ENCODE data around the gene RPL18A. TPM values are rescaled to one million over a fixed set of nuclear protein-coding genes. Genes with fewer than 3 reads are reported as not detected.
A peak's percentile ranks its signal among the peaks of the same experiment; 100 is the strongest.

RPL18A gene
- total and polyA plus RNA-seq, 2 experiments from 2014 or later, result 837 to 1,456 TPM

DNA sequence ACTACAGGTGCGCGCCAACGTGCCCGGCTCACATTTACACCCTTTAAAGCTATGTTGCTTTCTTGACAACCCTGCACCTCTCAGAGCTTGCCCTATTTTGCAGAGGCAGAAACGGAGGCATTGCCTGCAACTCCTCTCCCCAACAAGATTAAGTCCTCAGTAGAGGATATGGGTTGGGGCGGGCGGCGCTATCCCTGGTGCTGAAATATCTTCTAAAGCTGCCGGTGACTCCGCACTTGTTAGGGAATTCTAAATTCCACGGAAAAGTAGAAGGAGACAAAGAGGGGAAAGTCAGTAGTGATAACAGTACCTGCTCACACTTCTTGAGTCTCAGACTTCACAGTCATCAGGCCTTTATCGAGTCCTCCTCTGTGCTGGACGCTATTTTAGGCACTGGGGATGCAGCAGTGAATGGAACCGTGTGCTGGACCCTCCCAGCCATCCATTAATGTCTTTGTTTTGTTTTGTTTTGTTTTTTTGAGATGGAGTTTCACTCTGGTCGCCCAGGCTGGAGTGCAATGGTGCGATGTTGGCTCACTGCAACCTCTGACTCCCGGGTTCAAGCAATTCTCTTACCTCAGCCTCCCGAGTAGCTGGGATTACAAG is 30.0 kb downstream of the RPL18A start:
- Histone ChIP-seq H3K4me3 (no peak overlapping the region), H3K9me2 (ENCODE audit: insufficient read depth) (no peaks in the 10 kb centered on the region), H3K9me3 (ENCODE audit: low read depth) (no peaks in the 10 kb centered on the region), H3K4me2 (ENCODE audit: unreplicated experiment) (no peak overlapping the region), H2AFZ (no peak overlapping the region), H3K9ac (no peak overlapping the region), H3K4me1 (ENCODE audit: insufficient read depth) (no peaks in the 10 kb centered on the region), H4K20me1 (ENCODE audit: insufficient read depth) (no peaks in the 10 kb centered on the region), H3F3A (ENCODE audit: insufficient read depth) (no peaks in the 10 kb centered on the region), H3K27me3 (replicated peaks; ENCODE audit: insufficient read depth) (no peaks in the 10 kb centered on the region), H3K27ac (no peak overlapping the region), H3K79me2 (ENCODE audit: insufficient read depth) (no peaks in the 10 kb centered on the region), H3K36me3 (ENCODE audit: low read depth) (no peaks in the 10 kb centered on the region)
- 22 to 24% methylated on average over 18 of the region's 18 CpGs for whole genome bisulfite sequencing, 2 experiments (ENCODE audit: low coverage in 1 of 2, low lambda C conversion rate in 2 of 2, missing lambda C conversion rate in 2 of 2)
- in situ Hi-C loops (cut with MboI), result no loop called here
- TF ChIP-seq EZH2phosphoT487 (IDR thresholded peaks at IDR 0.05; ENCODE audit: insufficient read depth, low read depth) (no peak), EZH2 (IDR thresholded peaks at IDR 0.05; ENCODE audit: insufficient read depth, poor library complexity, severe bottlenecking) (no peak)
- DNase-seq, result peak; percentile 63

- DNase-seq, result no peak
- in situ Hi-C loops (cut with MboI), result no loop called here
- H3K4me3 ChIP-seq, result no peak overlapping the region
- no peak for TF ChIP-seq EZH2phosphoT487 (IDR thresholded peaks at IDR 0.05; ENCODE audit: insufficient read depth, low read depth)
- TF ChIP-seq EZH2 (IDR thresholded peaks at IDR 0.05; ENCODE audit: insufficient read depth, poor library complexity, severe bottlenecking), result no peak
- no peaks in the 10 kb centered on the region for H3K4me1 ChIP-seq (ENCODE audit: insufficient read depth)
- H3K9me2 ChIP-seq (ENCODE audit: insufficient read depth), result no peaks in the 10 kb centered on the region
- H4K20me1 ChIP-seq (ENCODE audit: insufficient read depth), result no peaks in the 10 kb centered on the region
- no peaks in the 10 kb centered on the region for H3K9me3 ChIP-seq (ENCODE audit: low read depth)
- H3K27me3 ChIP-seq (replicated peaks; ENCODE audit: insufficient read depth), result peaks cover 9% of the 10 kb centered on the region; the same call in 1 of the 2 replicates
- H2AFZ ChIP-seq, result no peak overlapping the region
- 60 to 61% methylated on average over 9 of the region's 9 CpGs for WGBS, 2 experiments (ENCODE audit: low coverage in 1 of 2, low lambda C conversion rate in 2 of 2, missing lambda C conversion rate in 2 of 2)
- H3K27ac ChIP-seq, result no peak overlapping the region
- no peak overlapping the region for H3K9ac ChIP-seq
- H3F3A ChIP-seq (ENCODE audit: insufficient read depth), result no peaks in the 10 kb centered on the region
- no peaks in the 10 kb centered on the region for H3K79me2 ChIP-seq (ENCODE audit: insufficient read depth)
- H3K4me2 ChIP-seq (ENCODE audit: unreplicated experiment), result no peak overlapping the region
- no peaks in the 10 kb centered on the region for H3K36me3 ChIP-seq (ENCODE audit: low read depth)
Observed at GRCh38 chr19:17893766-17894165, 34.1 kb downstream of the RPL18A start.

- WGBS, 2 experiments (ENCODE audit: low coverage in 1 of 2, low lambda C conversion rate in 2 of 2, missing lambda C conversion rate in 2 of 2), result 20 to 21% methylated on average over 6 of the region's 6 CpGs
- H3K4me2 ChIP-seq (ENCODE audit: unreplicated experiment), result no peak overlapping the region
- H3K9me3 ChIP-seq (ENCODE audit: low read depth), result no peaks in the 10 kb centered on the region
- in situ Hi-C loops (cut with MboI), result no loop called here
- H3K9ac ChIP-seq, result no peak overlapping the region
- peak; percentile 43 for DNase-seq
- TF ChIP-seq EZH2 (IDR thresholded peaks at IDR 0.05; ENCODE audit: insufficient read depth, poor library complexity, severe bottlenecking) (no peak), EZH2phosphoT487 (IDR thresholded peaks at IDR 0.05; ENCODE audit: insufficient read depth, low read depth) (no peak)
- no peaks in the 10 kb centered on the region for H3K79me2 ChIP-seq (ENCODE audit: insufficient read depth)
- H3F3A ChIP-seq (ENCODE audit: insufficient read depth), result 0 out of 2 replicates have a peak, but pooled peaks cover 3% of the 10 kb centered on the region
- peaks cover 5% of the 10 kb centered on the region; the same call in 1 of the 2 replicates for H3K27me3 ChIP-seq (replicated peaks; ENCODE audit: insufficient read depth)
- no peaks in the 10 kb centered on the region for H3K36me3 ChIP-seq (ENCODE audit: low read depth)
- no peak overlapping the region for H3K27ac ChIP-seq
- H3K4me1 ChIP-seq (ENCODE audit: insufficient read depth), result no peaks in the 10 kb centered on the region
- no peak overlapping the region for H3K4me3 ChIP-seq
- H2AFZ ChIP-seq, result no peak overlapping the region
- no peaks in the 10 kb centered on the region for H4K20me1 ChIP-seq (ENCODE audit: insufficient read depth)
- H3K9me2 ChIP-seq (ENCODE audit: insufficient read depth), result no peaks in the 10 kb centered on the region
Observed at GRCh38 chr19:17902701-17903100, 43.0 kb downstream of the RPL18A start.

GRCh38 chr19:17908244-17908643 is 48.5 kb downstream of the RPL18A start:
- Histone ChIP-seq H4K20me1 (ENCODE audit: insufficient read depth) (no peaks in the 10 kb centered on the region), H3K36me3 (ENCODE audit: low read depth) (no peaks in the 10 kb centered on the region), H3K27me3 (replicated peaks; ENCODE audit: insufficient read depth) (no peaks in the 10 kb centered on the region), H3K9me3 (ENCODE audit: low read depth) (no peaks in the 10 kb centered on the region), H2AFZ (no peak overlapping the region), H3K9ac (no peak overlapping the region), H3K9me2 (ENCODE audit: insufficient read depth) (no peaks in the 10 kb centered on the region), H3K4me3 (no peak overlapping the region), H3F3A (ENCODE audit: insufficient read depth) (0 out of 2 replicates have a peak, but pooled peaks cover 3% of the 10 kb centered on the region), H3K79me2 (ENCODE audit: insufficient read depth) (no peaks in the 10 kb centered on the region), H3K4me1 (ENCODE audit: insufficient read depth) (no peaks in the 10 kb centered on the region), H3K4me2 (ENCODE audit: unreplicated experiment) (no peak overlapping the region), H3K27ac (no peak overlapping the region)
- TF ChIP-seq EZH2phosphoT487 (IDR thresholded peaks at IDR 0.05; ENCODE audit: insufficient read depth, low read depth) (no peak), EZH2 (IDR thresholded peaks at IDR 0.05; ENCODE audit: insufficient read depth, poor library complexity, severe bottlenecking) (no peak)
- WGBS, 2 experiments (ENCODE audit: low coverage in 1 of 2, low lambda C conversion rate in 2 of 2, missing lambda C conversion rate in 2 of 2), result 69 to 73% methylated on average over 3 of the region's 3 CpGs
- no peak for DNase-seq
- in situ Hi-C loops (cut with MboI), result no loop called here

All from GM23248 (cell line).